AG20443 (cell line): ENCODE results near the gene KRTAP10-12.
"Not testable (repeated sequence)": the region's sequence is repeated elsewhere in the genome, so short reads cannot be mapped to it uniquely, and the experiment has no call there.

Experiments
- DNase-seq: peaks from one replicate; pipeline ENCODE4 v3.0.0; 2012; ENCODE audit warnings: low spot score, mixed read lengths

The KRTAP10-12 gene, protein sequence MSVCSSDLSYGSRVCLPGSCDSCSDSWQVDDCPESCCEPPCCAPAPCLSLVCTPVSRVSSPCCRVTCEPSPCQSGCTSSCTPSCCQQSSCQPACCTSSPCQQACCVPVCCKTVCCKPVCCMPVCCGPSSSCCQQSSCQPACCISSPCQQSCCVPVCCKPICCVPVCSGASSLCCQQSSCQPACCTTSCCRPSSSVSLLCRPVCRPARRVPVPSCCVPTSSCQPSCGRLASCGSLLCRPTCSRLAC

DNA sequence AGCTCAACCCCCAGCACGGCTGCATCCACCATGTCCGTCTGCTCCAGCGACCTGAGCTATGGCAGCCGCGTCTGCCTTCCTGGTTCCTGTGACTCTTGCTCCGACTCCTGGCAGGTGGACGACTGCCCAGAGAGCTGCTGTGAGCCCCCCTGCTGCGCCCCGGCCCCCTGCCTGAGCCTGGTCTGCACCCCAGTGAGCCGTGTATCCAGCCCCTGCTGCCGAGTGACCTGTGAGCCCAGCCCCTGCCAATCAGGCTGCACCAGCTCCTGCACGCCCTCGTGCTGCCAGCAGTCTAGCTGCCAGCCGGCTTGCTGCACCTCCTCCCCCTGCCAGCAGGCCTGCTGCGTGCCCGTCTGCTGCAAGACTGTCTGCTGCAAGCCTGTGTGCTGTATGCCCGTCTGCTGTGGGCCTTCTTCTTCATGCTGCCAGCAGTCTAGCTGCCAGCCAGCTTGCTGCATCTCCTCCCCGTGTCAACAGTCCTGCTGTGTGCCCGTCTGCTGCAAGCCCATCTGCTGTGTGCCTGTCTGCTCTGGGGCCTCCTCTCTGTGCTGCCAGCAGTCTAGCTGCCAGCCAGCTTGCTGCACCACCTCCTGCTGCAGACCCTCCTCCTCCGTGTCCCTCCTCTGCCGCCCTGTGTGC lies at the start of gene KRTAP10-12:
KRTAP10-12 (plus strand) TSS at position 1 of the 639 bp plus-strand sequence; CDS start at position 31, 30 bp downstream.
- DNase-seq, result not testable (repeated sequence)

DNA sequence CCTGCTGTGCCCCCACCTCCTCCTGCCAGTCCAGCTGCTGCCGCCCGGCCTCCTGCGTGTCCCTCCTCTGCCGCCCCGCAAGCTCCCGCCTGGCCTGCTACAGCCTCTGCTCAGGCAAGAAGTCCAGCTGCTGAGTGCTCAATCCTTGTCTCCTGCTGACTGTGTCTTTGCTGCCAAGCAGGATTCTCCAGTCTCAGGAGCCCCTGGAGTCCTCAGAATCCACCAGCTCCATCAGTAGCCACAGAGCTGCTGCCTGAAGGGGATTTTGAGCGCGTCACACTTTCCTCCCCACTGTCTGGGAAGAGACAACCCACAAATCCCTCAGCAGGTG lies 49.8 kb upstream of the KRTAP10-12 start:
- no peak for DNase-seq

DNA sequence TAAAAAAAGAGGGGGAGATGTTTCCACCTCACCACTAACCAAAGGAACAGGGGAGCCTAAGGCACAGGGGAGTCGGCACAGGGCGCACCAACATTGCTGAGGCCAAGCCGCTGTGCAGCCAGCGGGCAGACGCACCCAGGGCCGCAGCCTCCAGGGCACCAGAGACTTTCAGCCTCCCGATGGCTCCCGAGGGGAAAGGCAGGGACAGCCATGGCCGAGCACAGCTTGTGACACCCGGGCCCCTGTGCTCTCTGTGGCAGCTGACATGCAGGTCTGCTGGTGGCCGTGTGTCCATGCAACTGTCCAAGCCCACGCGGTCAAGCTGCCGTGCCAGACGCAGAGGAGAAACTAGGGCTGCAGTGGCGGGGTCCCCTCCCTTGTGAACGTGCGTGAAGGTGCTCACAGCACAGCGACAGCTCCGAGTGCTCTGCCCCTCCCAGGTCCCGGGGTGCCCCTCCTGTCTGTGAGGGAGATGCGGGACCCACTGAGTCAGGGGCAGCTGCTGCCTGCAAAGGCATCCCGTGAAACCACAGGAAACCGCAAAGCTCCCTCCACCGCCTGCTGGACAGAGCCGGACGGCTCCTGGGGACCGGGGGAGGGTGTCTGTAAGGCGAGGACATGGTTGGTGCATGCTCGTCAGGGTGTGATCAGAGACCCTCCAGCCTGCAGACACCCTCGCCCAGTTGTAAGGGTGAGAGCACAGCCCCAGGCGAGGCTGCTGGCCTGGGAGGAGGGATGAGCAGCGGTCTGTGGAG lies 48.2 kb upstream of the KRTAP10-12 start:
- DNase-seq, result no peak

DNA sequence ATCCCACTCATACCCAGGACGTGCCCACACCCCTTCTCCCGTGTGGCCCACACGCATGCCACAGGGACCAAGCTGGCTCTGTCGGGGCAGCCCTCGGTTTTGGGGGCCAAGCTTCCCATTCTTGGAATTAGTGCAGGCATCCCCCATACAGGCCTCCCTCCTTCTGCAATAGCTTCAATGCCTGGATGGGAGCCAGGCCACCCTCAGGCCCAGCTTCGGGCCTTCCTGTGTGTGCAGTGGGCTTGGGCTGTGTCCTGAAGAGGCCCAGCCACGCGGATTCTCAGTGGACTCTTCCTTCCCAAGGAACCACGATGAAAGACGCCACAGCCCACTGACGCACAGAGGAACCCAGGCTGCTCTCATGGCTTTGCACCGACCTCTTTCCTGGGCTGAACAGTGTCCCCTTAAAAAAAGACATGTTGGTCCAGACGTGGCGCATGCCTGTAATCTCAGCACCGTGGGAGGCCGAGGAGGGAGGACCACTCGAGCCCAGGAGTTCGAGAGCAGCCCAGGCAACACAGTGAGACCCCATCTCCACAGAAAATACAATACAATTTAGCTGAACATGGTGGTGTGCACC lies 47.4 kb upstream of the KRTAP10-12 start:
- DNase-seq, result no peak

DNA sequence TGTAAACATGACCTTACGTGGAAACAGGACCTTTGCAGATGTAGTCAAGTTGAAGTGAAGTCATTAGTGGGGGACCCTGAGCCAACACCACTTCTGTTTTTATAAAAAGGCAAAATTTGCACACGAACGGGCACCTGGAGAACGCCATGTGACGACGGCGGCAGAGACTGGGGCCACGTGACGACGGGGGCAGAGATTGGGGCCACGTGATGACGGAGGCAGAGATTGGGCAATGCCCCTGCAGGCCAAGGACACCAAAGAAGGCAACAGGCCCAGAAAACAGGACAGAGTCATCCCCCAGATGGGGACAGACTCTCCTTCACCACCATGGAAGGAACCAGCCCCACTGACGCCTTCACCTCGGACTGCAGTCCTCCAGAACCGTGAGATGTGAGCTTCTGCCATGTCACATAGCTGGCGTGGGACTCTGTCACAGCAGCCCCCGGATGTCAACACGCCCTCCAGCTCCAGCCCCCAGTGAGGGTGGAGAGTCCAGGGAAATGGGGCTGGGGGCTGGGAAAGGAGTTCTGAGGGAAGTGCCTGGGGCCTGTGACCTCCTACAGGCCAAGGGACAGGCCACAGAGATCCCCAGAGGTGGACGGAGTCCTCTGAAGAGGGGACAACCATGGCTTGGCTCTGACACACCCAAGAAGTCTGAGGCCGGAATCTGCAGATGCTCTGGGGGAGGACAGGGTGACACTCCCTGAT lies 46.6 kb upstream of the KRTAP10-12 start:
- no peak for DNase-seq

DNA sequence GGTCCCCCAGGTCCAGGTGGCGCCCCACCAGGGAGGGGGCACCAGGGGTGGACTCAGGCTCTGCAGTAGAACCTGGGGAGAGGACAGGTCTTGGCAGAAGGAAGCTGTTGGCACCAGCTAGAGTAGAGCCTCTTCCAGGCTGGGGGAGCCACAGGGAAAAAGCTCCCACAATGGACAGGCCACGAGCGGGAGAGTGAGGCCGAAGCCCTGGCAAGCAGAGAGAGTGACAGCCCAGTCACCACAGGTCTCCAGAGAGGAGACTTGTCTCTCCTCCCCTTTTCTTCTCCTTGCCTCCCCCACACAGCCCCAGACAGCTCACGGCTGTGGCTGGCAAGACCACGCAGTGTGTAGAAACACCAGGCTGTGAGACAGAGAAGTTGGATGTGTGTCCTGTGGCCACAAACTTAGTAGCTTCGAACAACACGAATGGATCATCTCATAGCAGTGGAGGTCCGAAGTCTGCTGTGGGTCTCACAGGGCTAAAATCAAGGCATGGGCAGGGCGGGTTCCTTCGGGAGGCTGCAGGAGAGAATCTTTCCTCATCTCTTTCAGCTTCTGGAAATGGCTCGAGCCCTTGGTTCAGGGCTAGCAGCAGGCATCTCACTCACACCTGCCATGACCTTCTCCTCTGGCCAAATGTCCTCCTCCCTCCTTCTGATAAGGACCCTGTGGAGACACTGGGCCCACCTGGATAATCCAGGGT lies 45.8 kb upstream of the KRTAP10-12 start:
- no peak for DNase-seq

DNA sequence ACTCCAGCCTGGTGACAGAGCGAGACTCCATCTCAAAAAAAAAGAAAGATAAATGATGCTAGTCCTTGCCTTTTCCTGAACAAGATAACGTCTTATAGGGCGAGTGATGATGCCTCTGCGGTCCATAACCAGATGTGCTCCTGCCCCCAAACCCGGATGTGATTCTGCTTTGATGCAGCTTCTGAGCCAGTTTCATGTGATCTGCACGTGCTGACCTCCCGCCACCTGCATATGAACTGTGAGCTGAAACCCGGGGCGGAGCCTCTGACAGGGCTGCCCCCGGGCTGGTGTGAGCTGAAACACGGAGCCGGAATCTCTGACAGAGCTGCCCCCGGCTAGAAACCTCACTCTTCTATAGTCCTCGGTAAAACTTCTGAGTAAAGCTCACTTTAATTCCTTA lies 43.8 kb upstream of the KRTAP10-12 start:
- no peak for DNase-seq

DNA sequence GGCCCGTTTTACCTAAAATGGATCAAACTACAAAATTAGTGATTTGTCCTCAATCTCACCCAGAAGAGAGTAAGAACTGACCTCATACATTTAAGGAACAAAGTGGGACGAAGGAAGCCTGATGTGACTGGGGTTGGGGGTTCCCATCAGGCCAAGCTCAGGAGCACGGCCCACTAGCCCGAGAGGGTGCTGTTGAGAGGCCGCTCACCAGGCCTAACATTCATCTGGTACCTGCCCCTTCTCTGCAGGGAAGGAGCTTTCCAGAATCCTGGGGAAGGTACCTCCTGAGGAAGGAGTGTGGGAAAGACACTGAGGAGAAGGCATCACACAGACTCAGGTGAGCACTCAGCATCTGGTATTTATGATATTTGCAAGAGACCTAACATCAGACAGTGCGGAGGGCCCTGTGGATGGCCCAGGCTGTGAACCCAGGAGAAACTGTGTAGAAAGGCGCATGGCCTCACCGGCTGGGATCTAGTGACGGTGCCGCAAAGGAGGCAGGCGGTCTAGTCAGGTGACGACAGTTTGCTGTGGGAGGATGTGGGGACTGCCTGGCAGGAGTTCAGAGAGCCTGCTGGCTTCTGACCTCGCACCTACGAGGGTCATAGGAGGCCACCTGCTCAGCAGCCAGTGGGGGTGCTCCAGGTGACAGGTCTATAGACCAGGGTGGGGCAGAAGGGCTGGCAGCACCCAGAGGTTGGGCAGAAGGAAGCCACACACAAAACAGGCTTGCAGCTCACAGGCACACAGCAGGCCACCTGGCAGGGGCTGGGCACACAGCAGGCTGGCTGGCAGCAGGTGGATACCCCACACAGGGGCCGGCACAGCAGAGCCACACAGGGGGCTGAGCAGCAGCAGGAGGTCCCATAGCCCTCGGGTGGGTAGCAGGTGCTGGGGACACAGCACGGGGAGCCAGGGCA lies 43.1 kb upstream of the KRTAP10-12 start:
- no peak for DNase-seq

DNA sequence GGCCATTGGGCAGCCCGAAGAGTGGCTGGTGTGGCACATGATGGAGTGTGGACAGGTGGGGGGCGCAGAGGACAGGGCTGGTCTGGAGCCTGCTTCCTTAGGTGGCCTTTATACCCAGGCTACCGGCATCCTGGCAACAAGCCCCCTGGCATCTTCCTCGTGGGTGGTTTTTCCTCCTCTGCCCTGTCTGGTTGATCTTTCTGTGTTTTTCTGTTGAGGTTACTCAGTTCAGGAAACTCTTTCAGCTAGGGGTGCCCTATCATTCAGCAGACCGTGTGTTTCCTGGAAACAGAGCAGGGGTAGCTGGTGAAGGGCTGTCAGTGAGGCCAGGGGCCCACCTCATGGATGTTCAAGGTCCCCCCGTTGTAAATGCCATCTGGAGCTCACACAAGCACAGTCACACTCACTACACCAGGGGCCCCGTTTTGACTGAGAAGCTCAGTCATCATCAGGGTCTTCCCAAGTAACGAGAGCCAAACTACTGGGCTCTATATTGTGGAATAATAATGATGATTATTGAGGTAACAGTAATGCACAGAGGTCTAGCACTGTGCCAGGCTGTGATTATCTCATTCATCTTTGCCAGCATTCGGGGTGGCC lies 42.3 kb upstream of the KRTAP10-12 start, which contains the start of gene KRTAP12-4:
KRTAP12-4 (minus strand) TSS at position 84 of the 600 bp plus-strand sequence; CDS start at position 39, 45 bp downstream.
- no peak for DNase-seq

DNA sequence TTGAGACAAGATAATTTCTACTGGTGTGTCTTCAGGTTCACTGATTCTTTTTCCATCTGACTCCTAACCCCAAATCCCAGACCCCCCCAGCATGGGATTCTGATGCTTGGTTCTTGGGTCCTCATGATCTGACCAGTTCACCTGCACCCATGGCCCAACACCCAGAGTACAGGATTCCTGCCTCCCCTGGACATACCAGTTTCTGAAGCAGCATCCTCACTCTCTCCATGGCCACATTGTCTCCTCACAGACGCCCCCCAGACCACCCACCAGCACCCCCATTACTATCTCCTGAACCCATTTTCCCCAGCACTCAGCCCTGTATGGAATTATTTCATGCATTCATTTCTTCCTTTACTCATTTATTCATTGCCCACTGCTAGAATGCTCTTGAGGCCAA lies 40.1 kb upstream of the KRTAP10-12 start:
- no peak for DNase-seq

DNA sequence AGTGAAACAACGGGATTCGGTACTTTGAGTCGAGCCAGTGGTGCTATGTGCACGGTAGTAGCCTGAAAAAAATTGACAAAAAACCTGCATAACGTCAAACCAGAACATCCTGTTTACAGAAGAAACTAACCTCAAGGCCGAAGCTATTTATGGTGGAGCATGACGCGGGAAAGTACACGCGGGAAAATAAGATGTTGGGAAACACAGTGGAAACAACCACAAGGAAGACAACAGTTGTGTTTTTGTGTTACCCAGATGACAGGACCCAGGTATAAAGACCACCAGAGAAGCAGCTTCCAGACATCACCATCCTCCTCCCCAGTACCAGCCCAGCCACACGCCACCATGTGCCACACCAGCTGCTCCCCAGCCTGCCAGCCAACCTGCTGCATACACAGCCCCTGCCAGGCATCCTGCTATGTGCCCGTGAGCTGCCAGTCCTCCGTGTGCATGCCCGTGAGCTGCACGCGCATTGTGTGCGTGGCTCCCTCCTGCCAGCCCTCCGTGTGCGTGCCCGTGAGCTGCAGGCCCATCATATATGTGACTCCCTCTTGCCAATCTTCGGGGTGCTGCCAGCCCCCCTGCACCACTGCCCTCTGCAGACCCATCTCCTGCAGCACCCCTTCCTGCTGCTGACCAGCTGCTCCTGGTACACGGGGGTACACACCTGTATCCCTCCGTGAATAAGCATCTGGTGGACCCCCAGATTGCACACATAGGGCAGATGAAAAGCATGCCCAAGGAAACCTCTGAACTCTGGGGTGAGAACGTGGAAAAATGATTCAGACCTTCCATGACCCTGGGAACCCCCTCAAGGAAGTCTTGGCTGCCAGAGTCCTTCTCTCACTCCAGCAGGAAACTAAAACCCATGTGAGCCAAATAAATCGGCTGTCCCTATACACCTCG lies 39.1 kb upstream of the KRTAP10-12 start, which contains the start of gene KRTAP12-3:
KRTAP12-3 (plus strand) TSS at position 298 of the 906 bp plus-strand sequence; CDS start at position 346, 48 bp downstream.
- DNase-seq, result no peak

DNA sequence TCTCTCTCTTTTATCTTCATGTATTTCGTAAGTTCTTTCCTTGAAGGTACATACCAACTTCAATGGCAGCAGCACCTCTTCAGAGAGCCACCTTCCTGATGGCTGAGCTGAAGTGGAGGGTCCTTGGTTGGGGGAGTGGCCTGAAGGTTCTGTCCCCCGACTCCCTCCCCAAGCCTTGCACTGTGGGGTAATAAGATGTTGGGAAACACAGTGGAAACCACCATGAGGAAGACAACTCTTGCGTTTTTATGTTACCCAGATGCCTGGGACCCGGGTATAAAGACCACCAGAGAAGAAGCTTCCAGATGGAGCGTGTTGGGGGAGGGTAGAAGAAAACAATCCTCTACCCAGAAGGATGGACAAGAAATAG lies 38.4 kb upstream of the KRTAP10-12 start:
- DNase-seq, result no peak

DNA sequence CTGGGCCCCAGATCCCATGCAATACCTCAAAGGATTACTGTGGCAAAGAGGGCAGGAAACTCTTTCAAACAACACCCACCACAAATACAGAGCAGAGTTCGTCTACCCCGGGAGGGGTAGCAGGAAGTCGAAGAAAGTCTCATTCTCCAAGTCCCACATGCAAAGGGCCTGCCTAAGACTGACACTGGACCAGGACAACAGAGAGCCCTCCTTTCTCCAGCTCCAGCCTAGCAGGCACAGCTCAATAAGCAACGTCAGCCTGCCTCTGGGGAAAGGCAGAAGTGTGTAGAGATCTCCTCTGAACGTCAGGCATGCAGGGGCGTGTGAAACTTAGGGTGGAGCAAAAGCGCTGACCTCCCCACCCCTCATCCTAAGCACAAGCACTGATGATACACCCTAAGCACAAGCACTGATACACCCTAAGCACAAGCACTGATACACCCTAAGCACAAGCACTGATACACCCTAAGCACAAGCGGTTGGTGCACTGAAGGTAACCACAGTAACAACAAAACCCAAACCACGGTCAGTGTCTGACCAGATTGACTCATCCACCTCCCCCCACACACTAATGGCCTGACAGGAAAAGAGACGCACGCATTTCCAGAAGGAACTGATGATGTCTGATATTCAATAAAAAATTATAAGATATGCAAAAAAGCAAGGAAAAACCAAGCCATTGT lies 37.9 kb upstream of the KRTAP10-12 start:
- DNase-seq, result no peak

DNA sequence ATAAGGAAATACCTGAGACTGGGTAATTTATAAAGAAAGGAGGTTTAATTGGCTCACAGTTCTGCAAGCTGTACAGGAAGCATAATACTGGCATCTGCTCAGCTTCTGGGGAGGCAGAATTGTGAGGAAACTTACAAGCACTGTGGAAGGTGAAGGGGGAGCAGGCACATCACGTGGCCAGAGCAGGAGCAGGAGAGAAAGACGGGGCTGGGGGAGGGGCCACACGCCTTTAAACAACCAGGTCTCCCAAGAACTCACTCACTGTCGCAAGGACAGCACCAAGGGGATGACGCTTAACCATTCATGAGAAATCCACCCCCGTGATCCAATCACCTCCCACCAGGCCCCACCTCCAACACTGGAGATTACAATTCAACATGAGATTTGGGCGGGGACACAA lies 35.4 kb upstream of the KRTAP10-12 start:
- DNase-seq, result not testable (repeated sequence)

DNA sequence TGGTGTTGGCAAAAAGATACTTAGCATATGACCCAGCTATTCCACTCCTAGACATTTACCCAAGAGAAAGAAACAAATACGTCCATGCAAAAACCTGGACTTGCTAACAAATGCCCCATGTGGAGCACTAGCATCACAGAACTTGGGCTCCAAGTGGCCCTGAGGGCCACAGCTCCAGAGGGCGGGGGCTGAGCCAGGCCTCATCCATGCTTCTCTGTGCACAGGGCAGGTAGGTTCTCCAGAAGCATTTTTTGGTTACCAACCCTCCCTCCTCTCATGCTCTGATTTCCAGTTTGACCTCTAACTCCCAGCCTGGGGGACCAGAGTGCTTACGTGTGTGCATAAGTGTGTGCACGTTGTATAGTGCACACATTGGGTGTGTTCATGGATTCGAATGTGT lies 32.3 kb upstream of the KRTAP10-12 start:
- DNase-seq, result no peak

DNA sequence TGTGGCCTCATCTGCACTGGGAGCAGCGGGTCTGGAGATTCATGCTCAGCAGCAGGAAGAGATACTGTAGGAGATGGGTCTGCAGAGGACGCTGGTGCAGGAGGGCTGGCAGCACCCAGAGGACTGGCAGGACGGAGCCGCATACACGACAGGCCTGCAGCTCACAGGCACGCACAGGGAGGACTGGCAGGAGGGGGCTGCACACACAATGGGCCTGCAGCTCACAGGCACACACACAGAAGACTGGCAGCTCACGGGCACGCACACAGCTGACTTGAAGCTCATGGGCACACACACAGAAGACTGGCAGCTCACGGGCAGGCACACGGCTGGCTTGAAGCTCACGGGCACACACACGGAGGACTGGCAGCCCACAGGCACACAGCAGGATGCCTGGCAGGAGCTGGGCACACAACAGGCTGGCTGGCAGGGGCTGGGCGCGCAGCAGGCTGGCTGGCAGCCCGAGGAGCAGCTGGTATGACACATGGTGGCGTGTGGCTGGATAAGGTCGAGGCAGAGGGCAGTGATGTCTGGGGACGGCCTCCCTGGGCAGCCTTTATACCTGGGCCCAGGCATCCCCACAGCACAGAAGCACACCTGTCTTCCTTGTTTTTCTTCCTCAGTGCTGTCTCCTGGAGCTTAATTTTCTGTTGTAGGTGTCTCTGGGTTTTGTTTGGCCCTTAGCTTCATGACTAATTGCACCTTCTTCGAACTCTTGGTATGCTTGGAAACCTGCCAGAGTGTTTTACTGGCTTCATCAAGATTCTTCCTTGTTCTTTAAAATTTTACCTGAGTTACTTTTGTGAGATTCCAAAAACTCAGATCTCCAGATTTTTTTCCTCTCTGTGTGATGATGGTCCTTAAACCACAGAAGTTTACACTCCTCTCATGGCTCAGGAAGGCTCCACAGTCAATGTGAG lies 30.3 kb upstream of the KRTAP10-12 start, which contains the start of gene KRTAP12-2:
KRTAP12-2 (minus strand) TSS at position 527 of the 920 bp plus-strand sequence; CDS start at position 486, 41 bp downstream.
- DNase-seq, result no peak

DNA sequence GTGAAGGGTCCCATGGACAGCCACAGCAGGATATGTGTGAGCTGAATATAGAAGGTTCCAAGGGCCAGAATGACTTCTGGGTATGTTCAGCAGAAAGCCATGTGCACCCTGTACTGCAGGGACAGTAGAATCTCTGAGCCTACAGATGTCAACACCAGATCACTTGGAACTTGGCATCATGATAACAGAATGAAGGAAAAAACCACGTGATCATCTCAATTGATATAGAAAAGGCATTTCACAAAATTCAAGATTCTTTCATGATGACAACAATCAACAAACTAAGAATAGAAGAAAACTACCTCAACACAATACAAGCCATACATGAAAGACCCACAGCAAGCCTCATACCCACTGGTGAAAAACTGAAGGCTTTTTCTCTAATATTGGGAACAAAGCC lies 29.4 kb upstream of the KRTAP10-12 start:
- DNase-seq, result no peak
